Measurements from ENCODE around the gene AFF3.

- no peak for TF ChIP-seq CTCF (IDR thresholded peaks at IDR 0.05)
- TF ChIP-seq POLR2A (IDR thresholded peaks at IDR 0.05) = no peak
Observed at GRCh38 chr2:99956232-99957030, 186.0 kb downstream of the AFF3 start.
